KG1 (cell line): ENCODE measurements around the gene ATG4C.

Experiments
- DNase-seq: peaks from one replicate; lab custom pipeline; 2025; lab: John Stamatoyannopoulos, UW

ATG4C gene

GRCh38 chr1:62841587-62842169 lies 57.7 kb downstream of the ATG4C start:
- peak; percentile 36 for DNase-seq

- no peak for DNase-seq
Measured at GRCh38 chr1:62844030-62844429, 60.1 kb downstream of the ATG4C start.

DNA sequence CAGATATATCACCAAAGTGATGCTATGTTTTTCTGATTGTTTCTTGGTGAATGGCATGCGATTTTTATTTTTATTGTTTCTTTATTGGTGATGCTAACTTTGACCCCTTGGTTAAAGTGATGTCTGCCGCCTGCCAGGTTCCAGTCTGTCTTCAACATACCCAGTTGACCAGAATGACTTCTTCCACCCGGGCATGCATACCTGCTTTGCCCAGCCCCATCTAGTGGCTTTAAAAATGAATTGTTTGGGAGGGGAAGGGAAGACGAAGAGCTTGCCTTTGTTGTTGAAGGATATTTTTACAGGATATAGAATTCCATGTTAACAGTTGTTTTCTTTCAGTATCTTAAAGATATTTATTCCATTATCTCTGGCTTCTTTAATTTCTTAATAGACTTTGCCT lies 65.1 kb downstream of the ATG4C start:
- DNase-seq, result no peak

GRCh38 chr1:62852253-62852652 lies 68.3 kb downstream of the ATG4C start:
- no peak for DNase-seq

- no peak for DNase-seq
Measured at GRCh38 chr1:62856960-62857359, 73.0 kb downstream of the ATG4C start.

GRCh38 chr1:62869217-62869754 lies 85.4 kb downstream of the ATG4C start:
- no peak for DNase-seq

- DNase-seq, result no peak
Measured at GRCh38 chr1:62870148-62870547, 86.2 kb downstream of the ATG4C start.

DNA sequence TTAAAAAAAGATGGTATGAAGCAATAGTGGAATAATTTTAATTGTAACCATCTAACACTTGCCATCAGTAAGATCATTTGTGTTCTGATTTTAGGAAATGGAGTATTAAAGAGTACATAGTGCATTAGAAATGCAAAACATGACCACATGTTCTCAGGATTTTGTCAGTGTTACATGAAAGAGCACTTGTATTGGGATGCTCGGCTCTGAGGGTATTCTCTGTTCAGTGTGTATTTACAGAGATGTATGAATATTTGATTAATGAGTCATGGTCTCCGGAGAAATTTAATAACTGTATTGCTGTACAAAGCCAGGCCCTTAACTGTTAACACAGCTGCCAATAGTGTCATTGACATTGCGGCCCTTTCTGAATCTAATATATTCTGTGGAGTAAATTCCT lies 91.7 kb downstream of the ATG4C start:
- no peak for DNase-seq

DNA sequence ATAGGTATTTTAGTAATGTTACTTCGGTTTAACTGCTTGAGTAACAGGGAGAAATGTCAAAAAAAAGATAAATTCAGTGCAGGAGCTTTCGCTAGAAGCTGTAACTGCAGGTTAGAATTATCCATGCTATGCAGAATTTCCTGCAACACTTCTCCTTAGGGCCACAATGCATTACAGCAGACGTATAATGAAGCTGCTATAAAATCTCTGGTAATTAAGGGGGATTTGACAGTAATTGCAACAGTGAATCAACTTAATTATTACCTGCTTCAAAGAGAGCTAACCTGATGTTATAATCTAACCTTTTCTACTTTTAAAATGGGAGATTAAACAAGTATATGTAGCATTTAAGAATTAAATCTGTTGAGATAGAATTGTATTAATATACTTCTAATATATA lies 92.6 kb downstream of the ATG4C start:
- DNase-seq, result no peak

DNA sequence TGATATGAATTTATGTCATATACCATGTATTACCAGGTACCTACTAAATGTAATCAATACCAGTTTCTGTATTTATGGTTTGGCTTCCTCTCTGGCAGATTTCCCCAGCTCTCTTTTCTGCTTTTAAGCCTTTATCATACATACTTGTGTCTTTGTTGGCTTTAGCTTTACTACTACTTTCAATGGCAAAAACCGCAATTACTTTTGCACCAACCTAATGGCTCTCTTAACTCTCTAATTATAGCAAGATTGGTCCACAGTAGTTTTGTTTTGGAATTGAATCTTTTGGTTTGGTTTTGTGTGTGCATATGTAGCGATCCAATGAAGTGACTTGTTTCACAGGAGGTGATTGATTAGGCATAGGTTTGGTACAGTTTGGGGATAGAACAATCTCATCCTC lies 93.6 kb downstream of the ATG4C start:
- no peak for DNase-seq

DNA sequence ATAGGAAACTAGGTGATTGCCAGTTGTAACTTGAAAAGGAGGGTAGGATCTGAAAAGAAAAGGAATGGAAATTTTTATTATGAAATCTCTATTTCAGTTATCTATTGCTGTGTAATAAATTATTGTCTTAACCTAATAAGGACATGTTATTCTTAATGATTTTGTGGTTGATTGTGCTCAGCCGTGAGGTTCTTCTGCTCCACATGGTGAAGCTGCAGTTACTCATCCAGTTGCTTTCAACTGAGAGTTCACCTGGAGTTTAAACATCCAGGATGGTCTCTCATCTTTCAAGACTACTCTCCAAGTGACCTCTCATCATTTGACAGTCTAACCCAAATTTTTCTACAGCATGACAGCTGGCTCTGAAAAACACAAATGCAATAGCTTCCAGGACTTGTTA lies 96.0 kb downstream of the ATG4C start:
- DNase-seq, result no peak

- DNase-seq, result no peak
Measured at GRCh38 chr1:62882201-62883104, 98.5 kb downstream of the ATG4C start.

GRCh38 chr1:62884156-62884740 lies 100.3 kb downstream of the ATG4C start:
- no peak for DNase-seq

- no peak for DNase-seq
Measured at GRCh38 chr1:62887799-62888507, 104.0 kb downstream of the ATG4C start.

- no peak for DNase-seq
Measured at GRCh38 chr1:62891956-62892562, 108.1 kb downstream of the ATG4C start.

GRCh38 chr1:62897788-62898187 lies 113.9 kb downstream of the ATG4C start:
- no peak for DNase-seq

- no peak for DNase-seq
Measured at GRCh38 chr1:62900566-62900965, 116.6 kb downstream of the ATG4C start.

DNA sequence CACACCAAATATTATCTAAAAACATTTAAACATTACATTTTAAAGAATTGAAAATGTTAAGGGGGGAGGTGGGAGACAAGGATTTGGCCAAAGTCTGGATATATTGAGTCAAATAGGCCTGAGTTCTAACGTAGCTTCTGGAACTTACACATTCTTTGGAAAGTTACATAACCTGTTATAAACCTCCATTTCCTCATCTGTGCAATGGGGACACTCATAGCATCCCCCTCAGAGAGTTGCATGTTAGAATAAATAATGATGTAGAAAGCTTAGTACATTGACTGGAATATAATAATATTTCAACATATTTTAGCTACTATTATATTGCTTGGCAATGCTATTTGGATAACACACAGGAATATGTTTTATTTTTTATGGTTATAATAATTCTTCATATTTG lies 117.7 kb downstream of the ATG4C start:
- DNase-seq, result no peak

DNA sequence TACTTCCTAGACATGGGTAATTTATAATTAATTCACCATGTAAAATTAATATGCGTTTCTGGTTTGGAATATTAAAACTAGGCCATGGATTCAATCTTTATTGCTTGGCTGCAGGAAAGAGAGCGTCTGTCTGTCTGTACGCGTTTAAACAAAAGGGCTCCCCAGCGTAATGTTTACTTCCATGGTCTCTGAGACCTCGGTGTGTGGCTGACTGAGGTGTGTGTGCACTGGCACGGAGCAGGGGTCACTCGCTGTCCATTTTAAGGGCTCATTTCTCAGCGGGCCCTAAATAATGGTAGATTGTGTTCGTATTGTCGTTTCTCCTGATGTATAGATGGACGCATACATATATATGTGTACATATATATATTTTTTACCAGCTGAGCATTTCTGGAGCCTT lies 119.6 kb downstream of the ATG4C start:
- no peak for DNase-seq

- DNase-seq, result no peak
Measured at GRCh38 chr1:62903982-62904855, 120.3 kb downstream of the ATG4C start.

DNA sequence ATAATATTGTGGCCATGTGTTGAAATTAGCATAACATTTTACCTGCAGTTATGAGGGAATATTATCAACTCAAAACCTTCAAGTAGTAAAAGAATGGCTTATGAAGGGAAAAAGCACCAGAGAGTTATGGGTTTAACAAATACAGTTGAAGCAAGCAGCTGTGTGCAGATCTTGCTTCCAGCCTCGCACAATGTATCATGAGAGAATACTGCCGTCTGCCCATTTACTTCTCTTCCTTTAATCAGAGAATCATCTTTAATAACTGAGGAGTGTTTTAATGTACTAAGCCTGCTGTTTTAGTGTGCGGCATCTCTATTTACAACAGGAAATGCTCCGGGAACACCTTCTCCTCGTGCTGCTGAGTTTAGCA lies 120.9 kb downstream of the ATG4C start:
- DNase-seq, result no peak
